ENCODE measurements around the gene ZNF664.
"Not testable (repeated sequence)": the region's sequence is repeated elsewhere in the genome, so short reads cannot be mapped to it uniquely, and the experiment has no call there.

The ZNF664 gene

GRCh38 chr12:123941624-123942237 is 31.3 kb upstream of the ZNF664 start:
- DNase-seq (ENCODE audit: low spot score) = no peak

DNA sequence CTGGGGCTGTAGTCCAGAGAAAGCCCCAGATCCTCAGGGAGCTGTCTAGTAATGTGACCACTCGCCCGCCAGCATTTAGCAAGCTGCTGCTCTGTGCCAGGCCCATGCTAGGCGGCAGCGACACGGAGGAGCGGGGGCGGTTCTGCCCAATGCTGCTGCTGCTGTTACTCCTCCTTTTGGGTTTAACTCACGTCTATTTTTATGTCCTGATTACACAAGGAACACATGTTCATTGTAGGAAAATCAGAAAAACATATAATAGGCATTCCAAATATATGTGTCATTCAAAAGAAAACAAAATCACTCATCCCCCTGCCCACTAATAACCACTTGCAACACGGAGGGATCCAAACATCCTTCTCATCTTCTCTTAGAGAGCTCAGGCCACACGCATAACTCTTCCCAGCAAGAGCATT is 30.8 kb upstream of the ZNF664 start:
- no peak for DNase-seq (ENCODE audit: low spot score)

DNA sequence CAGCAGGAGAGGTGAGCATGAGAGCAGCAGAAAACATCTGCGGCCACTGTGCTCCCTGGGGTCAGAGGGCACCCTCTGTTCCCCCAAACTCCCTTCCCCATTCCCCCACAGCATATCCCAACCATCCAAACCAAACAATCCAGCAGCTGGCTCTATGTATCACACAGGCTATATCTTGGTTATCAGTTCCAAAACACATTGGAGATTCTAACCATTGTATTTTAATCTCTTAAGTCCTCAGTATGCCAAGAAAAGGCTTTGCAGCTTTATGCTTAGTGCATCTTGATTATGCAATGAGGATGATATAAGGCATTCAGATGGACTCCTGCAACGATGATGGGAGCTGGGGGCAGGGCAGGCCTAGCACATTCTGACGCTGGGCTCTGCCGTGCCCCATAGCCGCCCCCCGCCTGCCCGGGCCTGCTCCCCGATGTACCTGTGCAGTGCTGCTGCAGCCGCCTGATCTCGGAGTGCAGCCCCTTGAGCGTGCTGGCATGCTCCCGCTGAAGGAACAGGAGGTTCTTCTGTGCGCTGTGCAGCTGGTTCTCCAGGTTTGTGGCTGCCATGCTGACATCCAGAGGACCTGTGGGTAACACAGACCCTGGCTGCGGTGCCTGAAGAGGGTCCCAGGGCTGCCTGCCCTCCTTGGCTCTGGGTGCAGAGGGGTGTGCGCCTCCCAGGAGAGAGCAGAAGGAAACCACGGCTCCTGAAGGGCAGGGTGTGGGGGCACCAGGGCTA is 29.9 kb upstream of the ZNF664 start:
- DNase-seq (ENCODE audit: low spot score) = no peak

- no peak for DNase-seq (ENCODE audit: low spot score)
These were observed 29.2 kb upstream of the ZNF664 start for GRCh38 chr12:123943816-123944215.

DNA sequence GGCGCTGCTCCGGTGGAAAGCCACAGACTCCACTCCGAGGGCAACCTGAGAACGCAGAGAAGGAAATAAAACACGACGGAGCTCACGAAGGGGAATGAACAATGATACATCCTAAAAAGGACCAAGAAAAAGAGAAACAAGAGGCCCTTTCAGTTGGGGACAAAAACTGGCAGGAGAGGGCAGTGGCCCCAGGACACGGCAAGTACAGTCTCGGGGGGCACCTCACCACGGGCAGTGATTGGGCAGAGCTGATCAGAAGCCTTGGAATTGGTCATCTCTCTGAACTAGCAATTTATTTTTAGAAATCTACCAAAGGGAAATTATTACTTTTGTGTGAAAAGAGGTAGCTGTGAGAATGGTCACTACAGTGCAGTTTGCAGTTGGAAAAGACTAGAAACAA is 28.3 kb upstream of the ZNF664 start:
- no peak for DNase-seq (ENCODE audit: low spot score)

- DNase-seq (ENCODE audit: low spot score) = no peak
These were observed 27.5 kb upstream of the ZNF664 start for GRCh38 chr12:123945287-123946151.

- no peak for DNase-seq (ENCODE audit: low spot score)
These were observed 26.9 kb upstream of the ZNF664 start for GRCh38 chr12:123946152-123946515.

DNA sequence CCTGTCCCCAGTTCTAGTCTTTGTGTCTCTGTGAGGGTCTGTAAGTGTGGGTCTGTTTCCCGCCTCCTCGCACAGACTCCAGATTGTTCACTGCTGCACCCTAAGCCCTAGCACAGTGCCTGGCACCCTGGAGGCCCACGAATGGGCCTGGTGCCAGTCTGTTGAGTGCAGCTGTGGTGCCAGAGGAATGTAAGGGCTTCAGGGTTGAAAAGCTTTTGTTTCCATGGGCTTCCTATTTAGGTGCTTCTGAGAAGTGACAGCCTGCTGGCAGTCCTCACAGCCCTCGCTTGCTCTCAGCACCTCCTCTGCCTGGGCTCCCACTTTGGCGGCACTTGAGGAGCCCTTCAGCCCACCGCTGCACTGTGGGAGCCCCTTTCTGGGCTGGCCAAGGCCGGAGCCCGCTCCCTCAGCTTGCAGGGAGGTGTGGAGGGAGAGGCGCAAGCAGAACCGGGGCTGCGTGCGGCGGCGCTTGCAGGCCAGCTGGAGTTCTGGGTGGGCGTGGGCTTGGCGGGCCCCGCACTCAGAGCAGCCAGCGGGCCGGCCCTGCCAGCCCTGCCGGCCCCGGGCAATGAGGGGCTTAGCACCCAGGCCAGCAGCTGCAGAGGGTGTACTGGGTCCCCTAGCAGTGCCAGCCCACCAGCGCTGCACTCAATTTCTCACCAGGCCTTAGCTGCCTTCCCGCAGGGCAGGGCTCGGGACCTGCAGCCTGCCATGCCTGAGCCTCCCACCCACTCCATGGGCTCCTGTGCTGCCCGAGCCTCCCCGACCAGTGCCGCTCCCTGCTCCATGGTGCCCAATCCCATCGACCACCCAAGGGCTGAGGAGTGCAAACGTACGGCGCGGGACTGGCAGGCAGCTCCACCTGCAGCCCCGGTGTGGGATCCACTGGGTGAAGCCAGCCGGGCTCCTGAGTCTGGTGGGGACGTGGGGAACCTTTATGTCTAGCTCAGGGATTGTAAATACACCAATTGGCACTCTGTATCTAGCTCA is 26.2 kb upstream of the ZNF664 start:
- DNase-seq (ENCODE audit: low spot score) = not testable (repeated sequence)

GRCh38 chr12:123947531-123947930 is 25.5 kb upstream of the ZNF664 start:
- DNase-seq (ENCODE audit: low spot score) = not testable (repeated sequence)

- no peak for DNase-seq (ENCODE audit: low spot score)
These were observed 24.6 kb upstream of the ZNF664 start for GRCh38 chr12:123948401-123948795.

DNA sequence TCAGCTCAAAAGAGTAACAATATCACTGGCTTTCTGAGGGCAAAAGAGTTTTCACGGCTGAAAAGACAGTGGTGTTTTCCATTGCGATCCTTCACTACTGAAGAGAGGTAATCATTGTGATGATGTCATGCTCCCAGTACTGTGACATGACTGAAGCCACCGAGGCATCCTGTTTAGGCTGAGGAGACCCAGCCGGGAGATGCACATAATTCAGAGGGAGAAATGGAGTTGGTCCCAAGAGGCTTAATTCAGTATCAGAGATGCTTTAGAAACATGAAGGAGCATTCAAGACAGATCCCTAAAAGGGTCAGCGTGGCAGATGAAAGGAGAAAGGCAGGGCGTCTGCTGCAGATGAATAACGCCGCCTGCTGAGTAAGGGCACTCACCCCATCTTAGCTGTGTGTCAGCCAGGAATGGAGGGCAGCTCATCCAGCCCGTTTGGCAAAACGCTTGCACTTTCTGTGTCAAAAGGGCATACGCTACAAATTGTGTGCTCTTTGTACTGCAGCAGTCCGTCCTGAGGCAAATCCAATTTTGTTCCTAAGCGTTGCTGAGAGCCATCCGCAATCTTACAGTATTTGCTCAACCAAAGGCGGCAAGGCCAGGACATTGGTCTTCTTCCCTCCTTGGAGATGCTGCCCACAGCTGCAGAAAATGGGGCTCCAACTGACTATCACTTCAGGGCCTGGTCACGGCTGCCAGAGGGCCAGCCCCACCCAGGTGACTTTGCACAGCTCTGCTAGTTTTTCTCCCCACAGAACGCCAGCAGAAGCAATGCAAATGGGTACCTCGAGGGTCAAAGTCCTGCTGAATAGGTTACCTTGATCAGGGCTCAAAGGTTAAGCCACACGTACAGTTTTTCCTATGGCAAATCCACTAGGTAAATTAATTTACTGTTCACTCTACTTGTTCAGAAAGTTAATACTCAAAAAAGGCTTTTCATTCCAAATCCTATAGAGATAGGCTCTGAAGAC is 23.9 kb upstream of the ZNF664 start:
- no peak for DNase-seq (ENCODE audit: low spot score)

DNA sequence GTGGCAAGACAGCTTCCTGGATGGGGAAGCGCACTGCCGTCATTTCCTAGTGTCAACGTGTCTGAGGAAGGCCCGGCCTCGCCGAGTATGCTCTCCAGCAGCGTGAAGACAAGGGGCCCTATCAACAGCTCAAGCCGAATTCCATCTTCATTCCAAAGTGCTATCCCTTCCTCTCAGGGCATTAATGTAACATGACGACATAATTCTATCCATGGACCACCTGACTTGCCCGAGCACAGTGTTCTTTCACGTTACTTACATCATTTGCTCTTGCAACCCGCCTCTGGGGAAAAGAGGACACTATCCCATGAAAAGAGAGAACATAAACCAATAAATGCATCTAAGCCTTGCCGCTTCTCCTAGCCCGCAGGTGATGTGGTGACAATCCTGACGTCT is 23.2 kb upstream of the ZNF664 start:
- no peak for DNase-seq (ENCODE audit: low spot score)

DNA sequence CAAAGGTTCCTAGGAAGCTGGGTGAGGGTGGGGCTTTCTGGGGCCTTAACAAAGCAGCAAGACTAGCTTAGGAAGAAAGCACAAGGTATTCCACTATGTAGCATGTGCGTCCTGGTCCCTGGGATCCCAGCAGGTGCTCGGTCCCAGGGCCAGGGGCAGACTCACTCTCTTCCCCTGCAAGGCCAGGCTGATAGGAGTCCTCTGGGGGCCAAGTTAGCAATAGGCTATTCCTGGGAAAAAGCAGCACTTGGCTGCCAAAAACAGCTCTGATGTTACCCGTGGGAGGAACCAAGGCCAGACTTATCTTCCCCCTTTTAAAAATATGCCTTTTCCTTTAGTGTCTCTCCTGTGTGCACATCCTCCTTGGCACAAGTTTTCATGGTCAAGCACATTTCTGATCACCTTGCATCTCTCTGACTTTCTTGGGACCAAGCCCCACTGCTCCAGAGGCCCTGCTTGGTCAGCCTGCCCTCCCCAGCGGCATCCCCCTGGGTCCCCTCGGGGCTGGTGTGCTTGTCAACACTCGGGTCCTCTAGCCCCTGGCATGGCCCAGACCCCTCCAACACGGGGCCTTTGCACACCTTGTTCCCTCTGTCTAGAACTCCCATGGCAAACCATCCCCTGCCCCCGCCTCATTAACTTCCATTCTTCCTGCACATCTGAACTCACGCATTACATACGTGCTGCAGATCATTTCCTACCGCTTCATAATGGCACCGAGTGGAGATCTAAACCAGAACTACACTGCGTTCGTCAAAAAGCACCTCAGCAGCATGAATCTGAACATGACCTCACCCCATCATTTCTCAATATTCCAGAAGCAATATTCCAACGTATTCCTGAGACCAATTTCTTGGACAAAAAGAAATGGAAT is 22.3 kb upstream of the ZNF664 start:
- DNase-seq (ENCODE audit: low spot score) = no peak

GRCh38 chr12:123951467-123951866 is 21.5 kb upstream of the ZNF664 start:
- DNase-seq (ENCODE audit: low spot score) = no peak

DNA sequence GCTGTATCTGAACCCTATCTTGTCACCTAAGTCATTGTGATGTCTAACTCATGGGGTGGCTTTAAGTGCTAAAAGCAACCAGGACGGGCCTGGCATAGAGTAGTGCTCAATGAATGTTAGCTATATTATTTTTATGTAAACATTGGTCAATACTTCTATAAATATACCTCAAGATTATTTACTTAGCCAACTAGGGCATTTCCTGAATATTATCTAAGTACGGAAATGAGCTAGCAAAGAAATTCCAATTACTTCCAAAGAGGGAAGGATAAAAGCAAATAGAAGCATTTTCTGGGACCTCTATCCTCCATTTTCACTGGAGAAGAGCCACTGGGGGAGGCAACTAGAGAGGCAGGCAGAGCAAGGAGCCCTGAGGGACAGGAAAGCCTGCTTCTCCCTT is 21.0 kb upstream of the ZNF664 start:
- no peak for DNase-seq (ENCODE audit: low spot score)

DNA sequence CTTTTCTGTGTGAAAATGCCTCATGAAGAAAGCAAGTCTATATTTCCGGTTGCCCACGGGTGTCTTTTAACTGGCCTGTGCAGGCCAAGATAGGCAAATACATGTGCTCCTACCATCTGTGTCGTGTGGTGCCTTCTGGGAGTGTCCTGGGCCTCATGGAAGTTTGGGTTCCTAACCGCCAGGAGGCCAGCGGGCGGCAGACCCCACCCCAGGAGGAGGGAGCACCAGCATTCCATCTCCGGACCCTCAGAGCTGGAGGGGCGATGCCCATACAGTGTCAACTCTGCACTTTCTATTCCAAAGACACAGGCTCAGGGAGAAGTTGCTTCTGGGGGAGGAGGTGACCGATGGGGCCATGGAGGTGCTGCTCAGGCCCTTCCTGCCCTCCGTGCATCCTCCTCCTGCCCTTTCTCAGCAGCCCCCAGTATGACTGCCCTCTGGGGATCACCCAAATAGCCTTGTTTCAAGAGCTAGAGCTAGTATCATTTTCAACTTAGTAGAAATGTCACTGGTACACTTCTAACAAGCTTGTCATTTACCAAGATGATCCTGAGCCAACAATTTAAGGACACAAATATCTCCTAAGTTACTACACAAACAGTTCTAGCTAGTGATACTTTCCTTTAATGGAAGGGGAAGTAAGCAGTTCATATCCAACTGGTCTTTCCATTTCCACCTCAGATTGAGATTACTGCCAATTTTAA is 18.2 kb upstream of the ZNF664 start:
- no peak for DNase-seq (ENCODE audit: low spot score)

- no peak for DNase-seq (ENCODE audit: low spot score)
These were observed 16.8 kb upstream of the ZNF664 start for GRCh38 chr12:123956249-123956648.

DNA sequence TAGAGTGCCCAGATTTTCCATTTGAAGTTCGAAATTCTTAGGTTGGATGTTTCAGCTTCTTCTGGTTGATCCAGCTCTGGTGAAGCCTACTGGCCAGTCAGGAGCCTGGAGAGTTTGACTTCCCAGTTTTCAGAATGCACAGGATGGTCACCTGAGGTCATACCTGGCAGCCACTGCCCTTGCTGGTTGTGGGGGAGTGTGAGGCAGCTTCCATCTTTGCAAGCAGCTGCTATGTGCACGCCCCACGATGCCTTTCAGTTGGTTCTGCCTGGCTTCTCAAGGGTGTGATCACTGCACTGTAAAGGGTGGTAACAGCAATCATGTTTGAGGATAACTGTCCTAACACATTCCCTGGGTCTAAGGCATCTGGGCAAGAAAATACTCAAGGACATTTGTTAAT is 15.8 kb upstream of the ZNF664 start:
- no peak for DNase-seq (ENCODE audit: low spot score)

GRCh38 chr12:123958462-123958861 is 14.6 kb upstream of the ZNF664 start:
- DNase-seq (ENCODE audit: low spot score) = no peak

All from SK-N-DZ (cell line).